Measurements from ENCODE around the gene GPR176. TPM values are rescaled to one million over a fixed set of nuclear protein-coding genes. Genes with fewer than 3 reads are reported as not detected.

GPR176 gene
- polyA plus RNA-seq, 1 of the 3 experiments (the other 2 are of a cell fraction) = 21.9 TPM

DNA sequence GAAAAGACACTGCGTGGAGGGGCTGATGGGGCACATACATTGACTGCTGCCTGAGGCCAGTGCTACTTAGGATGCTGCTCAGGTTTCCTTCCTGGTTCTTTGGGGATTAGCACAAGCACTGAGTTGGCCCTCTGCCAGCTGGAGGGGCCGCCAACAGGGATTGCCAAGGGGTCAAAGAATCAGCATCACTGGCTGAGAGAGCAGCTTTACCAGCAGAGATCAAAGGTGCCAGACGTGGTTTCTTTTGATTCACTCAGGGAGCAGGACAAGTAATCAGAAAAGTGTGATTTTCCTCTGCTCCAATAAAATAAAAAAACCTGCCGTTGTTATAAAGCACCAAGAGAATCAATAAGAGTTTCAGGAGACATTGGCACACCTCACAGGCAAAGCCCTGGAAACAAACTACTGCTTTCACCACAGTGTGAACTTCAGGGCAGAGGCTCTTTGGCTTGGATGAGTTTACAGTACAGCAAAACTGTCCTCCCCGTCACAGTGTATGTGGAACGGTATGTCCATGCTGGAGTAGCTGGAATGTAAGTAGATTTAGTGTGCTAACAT lies 91.6 kb downstream of the GPR176 start:
- Histone ChIP-seq H3K4me3 (ENCODE audit: low read depth in 2 of 2, low read length in 1 of 2) (no peak overlapping the region), H3K9me2 (no peaks in the 10 kb centered on the region), H3K9me3 (no peaks in the 10 kb centered on the region), H3K4me2 (no peak overlapping the region; the same call in 1 of the 2 replicates), H2AFZ (ENCODE audit: low read depth) (no peak overlapping the region), H3K27me3 (ENCODE audit: insufficient read depth) (no peaks in the 10 kb centered on the region), H4K20me1 (ENCODE audit: insufficient read depth) (no peaks in the 10 kb centered on the region), H3K79me2 (ENCODE audit: insufficient read depth) (peaks cover 89% of the 10 kb centered on the region), H3K27ac (ENCODE audit: low read depth in 2 of 2, low read length in 1 of 2) (no peak overlapping the region), H3K4me1 (ENCODE audit: control insufficient read depth in 1 of 2, insufficient read depth in 2 of 2, low read depth in 1 of 2, low read length in 1 of 2) (peaks cover 5 to 16% of the 10 kb centered on the region in 2 experiments; a peak in 2 of 4 replicates), H3K9ac (no peak overlapping the region), H3K36me3 (replicated peaks in 1 of 2; ENCODE audit: control insufficient read depth in 1 of 2, insufficient read depth in 2 of 2, low read length in 1 of 2) (no peaks in the 10 kb centered on the region), H3F3A (replicated peaks; ENCODE audit: insufficient read depth) (peaks cover 8% of the 10 kb centered on the region)
- CTCF ChIA-PET = interaction anchor here (1.4 to 2.5 kb wide), 3 partner anchors 10 to 72 kb away, joined by 3 to 7 read pairs (median 6); no protein-coding TSS in a partner anchor
- no peak for DNase-seq
- TF ChIP-seq NFIC (IDR thresholded peaks at IDR 0.05; ENCODE audit: borderline replicate concordance) (peak; percentile 82), MAX (IDR thresholded peaks at IDR 0.05; ENCODE audit: low read depth) (no peak), TEAD4 (IDR thresholded peaks at IDR 0.05; ENCODE audit: borderline replicate concordance, insufficient read depth) (no peak), TAF1 (IDR thresholded peaks at IDR 0.05; ENCODE audit: borderline replicate concordance, low read depth, low read length) (no peak)
- TF ChIP-seq, protein P1, sequence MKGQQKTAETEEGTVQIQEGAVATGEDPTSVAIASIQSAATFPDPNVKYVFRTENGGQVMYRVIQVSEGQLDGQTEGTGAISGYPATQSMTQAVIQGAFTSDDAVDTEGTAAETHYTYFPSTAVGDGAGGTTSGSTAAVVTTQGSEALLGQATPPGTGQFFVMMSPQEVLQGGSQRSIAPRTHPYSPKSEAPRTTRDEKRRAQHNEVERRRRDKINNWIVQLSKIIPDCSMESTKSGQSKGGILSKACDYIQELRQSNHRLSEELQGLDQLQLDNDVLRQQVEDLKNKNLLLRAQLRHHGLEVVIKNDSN (IDR thresholded peaks at IDR 0.05; ENCODE audit: borderline replicate concordance, low read depth) = no peak
- TF ChIP-seq, protein P2, sequence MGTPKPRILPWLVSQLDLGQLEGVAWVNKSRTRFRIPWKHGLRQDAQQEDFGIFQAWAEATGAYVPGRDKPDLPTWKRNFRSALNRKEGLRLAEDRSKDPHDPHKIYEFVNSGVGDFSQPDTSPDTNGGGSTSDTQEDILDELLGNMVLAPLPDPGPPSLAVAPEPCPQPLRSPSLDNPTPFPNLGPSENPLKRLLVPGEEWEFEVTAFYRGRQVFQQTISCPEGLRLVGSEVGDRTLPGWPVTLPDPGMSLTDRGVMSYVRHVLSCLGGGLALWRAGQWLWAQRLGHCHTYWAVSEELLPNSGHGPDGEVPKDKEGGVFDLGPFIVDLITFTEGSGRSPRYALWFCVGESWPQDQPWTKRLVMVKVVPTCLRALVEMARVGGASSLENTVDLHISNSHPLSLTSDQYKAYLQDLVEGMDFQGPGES (IDR thresholded peaks at IDR 0.05; ENCODE audit: low read depth, low read length) = no peak
- POLR2A ChIA-PET = no interaction called here
- WGBS (ENCODE audit: low lambda C conversion rate) = 81% methylated on average over 6 of the region's 6 CpGs

- Histone ChIP-seq H3K4me1 (ENCODE audit: control insufficient read depth in 1 of 2, insufficient read depth in 2 of 2, low read depth in 1 of 2, low read length in 1 of 2) (peaks cover 5 to 7% of the 10 kb centered on the region in 2 experiments; a peak in 2 of 4 replicates), H3K9ac (no peak overlapping the region), H3K9me2 (no peaks in the 10 kb centered on the region), H3F3A (replicated peaks; ENCODE audit: insufficient read depth) (no peaks in the 10 kb centered on the region), H3K27ac (ENCODE audit: low read depth in 2 of 2, low read length in 1 of 2) (no peak overlapping the region), H3K27me3 (ENCODE audit: insufficient read depth) (no peaks in the 10 kb centered on the region), H3K4me3 (ENCODE audit: low read depth in 2 of 2, low read length in 1 of 2) (no peak overlapping the region), H3K36me3 (replicated peaks in 1 of 2; ENCODE audit: control insufficient read depth in 1 of 2, insufficient read depth in 2 of 2, low read length in 1 of 2) (no peaks in the 10 kb centered on the region), H3K4me2 (no peak overlapping the region), H3K79me2 (ENCODE audit: insufficient read depth) (peaks cover 90% of the 10 kb centered on the region), H4K20me1 (ENCODE audit: insufficient read depth) (no peaks in the 10 kb centered on the region; the same call in 1 of the 2 replicates), H3K9me3 (no peaks in the 10 kb centered on the region), H2AFZ (ENCODE audit: low read depth) (no peak overlapping the region)
- POLR2A ChIA-PET = no interaction called here
- DNase-seq = no peak
- TF ChIP-seq REST (IDR thresholded peaks at IDR 0.05; ENCODE audit: low read depth, low read length) (no peak), JUND (IDR thresholded peaks at IDR 0.05) (no peak), TEAD4 (IDR thresholded peaks at IDR 0.05; ENCODE audit: borderline replicate concordance, insufficient read depth) (no peak)
- WGBS (ENCODE audit: low lambda C conversion rate) = 98% methylated on average over 2 of the region's 2 CpGs
- CTCF ChIA-PET = interaction anchor here (1.6 to 2.5 kb wide), 3 partner anchors 9 to 70 kb away, joined by 5 to 7 read pairs (median 6); no protein-coding TSS in a partner anchor
Measured at GRCh38 chr15:39826975-39827374, 93.1 kb downstream of the GPR176 start.

Measured in SK-N-SH (cell line).